NCI-H2227 (cell line): ENCODE results near the gene KCNJ9.
"Not testable (repeated sequence)": the region's sequence is repeated elsewhere in the genome, so short reads cannot be mapped to it uniquely, and the experiment has no call there.

Experiments used
- DNase-seq: peaks from one replicate; lab custom pipeline; 2025; ENCODE audit not compliant: unreplicated experiment; lab: John Stamatoyannopoulos, UW

The KCNJ9 gene

DNA sequence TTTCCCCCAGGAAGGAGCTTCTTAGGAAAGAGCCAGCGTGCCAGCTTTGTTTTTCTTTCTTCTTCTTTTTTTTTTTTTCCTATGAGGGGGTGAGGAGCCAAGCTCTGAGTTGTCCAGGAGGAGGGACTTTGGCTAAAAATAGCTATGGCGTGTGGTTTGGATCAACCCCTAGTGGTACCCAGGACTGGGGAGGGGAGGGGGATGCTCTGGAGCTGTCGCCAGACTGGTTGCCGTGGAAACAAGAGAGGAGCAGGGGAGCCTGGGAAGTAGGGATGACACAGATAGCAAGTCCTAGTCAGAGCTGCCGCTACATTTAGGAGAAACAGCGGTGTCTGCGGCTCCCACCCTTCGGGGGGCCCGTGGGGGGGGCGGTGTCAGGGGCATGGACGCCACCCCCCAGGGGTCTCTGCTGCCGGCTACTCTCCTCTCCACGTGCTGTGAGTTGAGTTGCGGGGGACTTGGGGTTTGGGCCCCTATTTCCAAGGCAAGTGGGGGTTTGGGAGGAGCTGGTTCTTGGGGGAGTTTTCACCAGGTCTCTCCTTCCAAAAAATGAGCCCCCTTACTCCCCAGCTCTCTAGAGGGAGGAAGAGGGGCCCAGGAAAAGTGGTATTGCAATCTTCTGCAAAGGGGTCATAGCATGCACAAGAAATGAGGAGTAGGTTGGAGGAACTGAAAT is at the start of gene KCNJ9:
Gene KCNJ9, plus strand, starts transcription at position 278 of the 676 bp plus-strand sequence. CDS start 2,493 bp downstream, outside the sequence.
- peak; percentile 90 for DNase-seq

DNA sequence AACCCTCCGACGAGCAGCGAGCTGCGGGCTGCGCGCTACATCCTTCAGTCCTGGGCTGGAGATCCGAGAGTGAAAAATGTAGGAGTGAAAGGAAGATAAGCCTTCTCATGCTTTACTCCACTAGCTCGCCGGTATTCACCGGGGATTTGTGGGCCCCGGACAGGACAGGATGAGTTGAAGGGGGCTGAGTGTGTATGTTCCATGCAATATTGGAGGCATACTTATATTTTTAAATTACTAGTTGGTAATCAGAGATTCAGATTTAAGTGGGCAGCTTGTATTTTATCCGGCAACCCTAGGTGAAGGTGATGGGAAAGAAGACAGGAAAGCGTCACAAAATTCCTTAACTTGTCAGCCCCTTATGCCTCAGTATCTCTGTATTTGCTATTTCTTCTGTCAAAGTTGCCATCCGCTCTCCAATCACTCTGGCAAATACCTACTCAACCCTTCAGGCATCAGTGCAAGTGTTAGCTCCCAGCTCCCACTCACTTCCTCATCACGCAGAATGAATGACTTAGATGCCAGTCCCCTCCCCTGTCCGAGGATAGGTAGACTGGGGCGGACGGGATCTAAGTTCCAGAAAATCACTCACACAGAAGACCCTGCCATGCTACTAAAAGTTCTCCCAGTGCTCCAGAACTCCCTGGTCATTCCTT is 49.0 kb upstream of the KCNJ9 start:
- DNase-seq: no peak

DNA sequence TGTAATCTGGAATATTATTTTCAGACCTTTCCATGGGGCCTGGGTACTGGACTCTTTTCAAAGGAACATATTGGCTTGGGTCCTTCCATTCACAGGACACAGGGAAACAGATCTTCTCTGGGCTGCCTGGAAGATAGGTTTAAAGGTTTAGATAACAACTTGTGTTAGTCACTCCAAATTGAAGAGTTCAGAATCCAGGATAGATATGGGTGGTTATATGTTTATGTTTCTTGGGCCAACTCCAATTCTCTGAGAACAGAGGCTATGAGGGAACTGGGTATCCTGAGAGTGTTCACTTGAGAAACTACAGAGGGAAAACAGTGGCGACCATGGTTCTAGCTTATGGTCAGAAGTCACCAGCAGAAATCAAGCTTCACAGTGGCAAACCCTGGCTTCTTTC is 40.9 kb upstream of the KCNJ9 start:
- no peak for DNase-seq

DNA sequence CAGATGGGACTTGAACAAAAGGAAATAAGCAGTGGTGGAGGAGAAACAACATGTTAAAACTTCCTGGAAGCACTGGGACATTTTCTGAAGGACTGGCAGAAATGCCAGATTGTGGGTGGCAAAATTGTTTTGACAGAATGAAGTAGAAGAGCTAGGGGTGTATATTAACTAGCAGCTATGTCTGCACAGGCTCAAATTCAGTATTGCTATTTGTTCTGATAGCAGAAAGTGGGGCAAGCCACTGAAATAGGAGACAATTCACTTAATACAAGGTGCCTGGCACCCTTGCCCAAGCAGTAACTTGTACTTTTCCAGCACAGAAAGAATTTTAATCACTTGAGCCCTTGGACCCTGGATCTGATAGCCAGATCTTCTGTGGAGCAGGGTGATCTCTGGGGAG is 37.8 kb upstream of the KCNJ9 start:
- no peak for DNase-seq

DNA sequence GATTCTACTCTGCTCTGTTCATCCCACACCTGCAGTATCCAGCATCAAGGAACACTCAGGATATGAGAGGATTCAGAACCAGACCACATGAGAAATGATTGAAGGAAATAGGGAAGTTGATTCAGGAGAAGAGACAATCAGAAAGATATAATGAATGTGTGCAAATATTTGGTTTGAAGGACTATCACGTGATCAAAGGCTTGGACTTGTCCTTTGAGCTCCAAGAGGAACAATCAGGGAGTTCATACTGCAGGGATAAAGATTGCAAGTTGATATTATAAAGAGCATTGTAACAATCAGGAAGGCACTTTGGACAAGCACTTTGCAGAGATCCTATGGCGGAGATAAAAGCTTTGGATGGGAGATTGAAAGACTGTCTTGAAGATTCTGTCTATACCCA is 35.7 kb upstream of the KCNJ9 start:
- DNase-seq: no peak

DNA sequence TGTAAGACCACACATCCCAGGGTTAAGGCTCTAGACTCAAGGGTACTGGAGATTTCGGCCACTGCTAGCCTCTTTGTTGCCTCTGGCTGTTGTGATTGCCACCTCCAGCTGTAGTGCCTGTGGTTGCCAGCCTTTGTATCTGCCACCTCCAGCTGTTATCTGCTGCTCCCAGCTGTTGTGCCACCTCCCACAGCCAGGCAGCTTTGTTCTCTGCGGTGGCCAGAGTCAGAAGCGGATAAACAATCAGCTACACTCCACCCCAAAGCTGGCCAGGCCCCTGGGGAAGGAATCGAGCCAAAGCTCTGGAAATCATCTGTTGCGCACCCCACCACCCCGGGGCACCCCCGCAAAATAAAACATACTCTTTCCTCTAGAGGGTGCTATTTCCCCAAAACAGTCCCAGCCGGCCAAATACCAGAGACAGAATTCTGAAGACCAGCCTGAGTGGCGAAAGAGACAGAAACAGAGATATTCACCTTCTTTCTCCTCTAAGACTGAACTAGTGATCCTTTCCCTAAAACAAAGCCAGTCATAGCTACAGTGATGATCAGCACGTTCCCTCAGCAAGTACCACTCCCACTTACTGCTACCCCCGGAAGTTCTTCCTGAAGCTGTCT is 34.7 kb upstream of the KCNJ9 start:
- peak; percentile 48 for DNase-seq

DNA sequence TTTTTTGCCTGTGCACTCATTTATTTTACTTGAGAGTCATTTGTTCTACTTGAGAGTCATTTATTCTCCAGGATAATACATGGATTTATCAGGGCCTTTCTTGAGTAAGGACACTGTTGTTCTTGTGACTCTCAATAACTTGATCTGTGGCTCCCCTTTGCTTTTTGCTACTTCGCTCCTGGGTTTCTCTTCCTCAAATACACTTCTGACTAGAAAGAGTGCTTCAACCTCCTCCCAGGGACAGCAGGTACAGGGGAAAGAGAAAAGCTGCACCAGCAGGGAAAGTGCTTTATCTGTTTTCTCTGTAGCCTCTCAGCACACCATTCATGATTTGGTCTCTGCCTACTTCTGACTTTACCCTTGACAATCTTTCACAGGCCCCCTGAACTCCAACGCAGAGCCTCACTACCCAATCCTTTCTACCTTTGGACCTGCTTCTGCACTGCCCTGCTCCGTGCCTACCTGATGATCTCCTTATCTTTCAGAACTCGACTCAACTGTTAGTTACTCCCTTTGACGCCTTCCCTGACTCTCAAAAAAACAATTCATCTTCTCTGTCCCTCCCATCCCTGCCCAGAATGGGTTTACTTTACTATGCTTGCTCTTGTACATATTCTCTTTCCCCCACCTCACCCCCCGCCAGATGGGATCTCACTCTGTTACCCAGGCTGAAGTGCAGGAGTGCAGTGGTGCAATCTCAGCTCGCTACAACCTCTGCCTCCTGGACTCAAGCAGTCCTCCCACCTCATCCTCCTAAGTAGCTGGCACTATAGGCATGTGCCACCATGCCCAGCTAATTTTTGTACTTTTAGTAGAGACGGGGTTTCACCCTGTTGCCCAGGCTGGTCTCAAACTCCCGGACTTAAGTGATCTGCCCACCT is 34.0 kb upstream of the KCNJ9 start:
- DNase-seq: no peak

DNA sequence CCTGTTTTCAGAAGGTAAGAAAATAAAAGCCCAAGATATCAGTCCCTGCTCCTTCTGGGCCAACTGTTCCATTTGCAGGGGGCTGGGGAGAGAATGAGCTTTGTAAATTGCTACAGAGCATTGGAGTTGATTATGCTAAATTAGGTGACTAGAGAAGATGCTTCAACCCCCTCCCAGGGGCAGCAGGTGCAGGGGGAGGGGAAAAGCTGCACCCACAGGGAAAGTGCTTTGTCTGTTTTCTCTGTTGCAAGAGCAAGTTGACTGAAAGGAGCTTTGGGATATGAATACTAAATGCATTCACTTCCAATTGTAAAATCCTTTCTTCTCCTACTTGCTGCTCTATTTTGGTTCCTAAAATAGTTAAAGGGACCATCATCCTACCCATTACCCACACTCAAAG is 33.0 kb upstream of the KCNJ9 start:
- peak; percentile 32 for DNase-seq

DNA sequence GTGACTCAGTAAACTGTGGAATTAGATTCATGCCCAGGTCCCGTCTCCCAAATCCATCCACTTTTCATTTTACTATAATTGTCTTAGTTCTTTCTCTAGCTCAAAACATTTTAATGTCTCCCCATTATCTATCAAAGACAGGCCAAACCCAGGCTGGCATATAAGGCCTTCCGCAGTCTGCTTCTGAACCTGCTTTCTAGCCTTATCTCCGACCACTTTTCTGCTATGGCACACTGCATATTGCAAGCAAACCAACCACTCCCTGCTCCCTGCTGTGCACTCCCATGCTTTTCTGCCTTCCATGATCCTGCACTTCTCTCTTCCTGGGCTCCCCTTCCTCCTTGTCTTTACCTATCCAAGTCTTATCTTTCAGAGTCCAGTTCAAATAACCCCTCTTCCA is 32.2 kb upstream of the KCNJ9 start:
- no peak for DNase-seq

DNA sequence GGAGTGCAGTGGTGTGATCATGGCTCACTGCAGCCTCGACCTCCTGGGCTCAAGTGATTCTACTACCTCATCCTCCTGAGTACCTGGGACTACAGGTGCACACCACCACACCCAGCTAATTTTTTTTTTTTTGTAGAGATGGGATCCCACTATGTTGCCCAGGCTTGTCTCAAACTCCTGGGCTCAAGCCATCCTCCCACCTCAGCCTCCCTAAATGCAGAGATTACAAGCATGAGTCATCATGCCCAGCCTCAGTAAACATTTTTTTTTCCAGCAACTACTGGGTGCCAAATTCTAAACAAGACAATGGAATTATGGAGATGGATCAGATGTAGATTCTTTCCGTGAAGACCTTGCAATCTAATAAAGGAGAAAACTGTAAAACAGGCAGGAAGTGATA is 31.2 kb upstream of the KCNJ9 start:
- not testable (repeated sequence) for DNase-seq

DNA sequence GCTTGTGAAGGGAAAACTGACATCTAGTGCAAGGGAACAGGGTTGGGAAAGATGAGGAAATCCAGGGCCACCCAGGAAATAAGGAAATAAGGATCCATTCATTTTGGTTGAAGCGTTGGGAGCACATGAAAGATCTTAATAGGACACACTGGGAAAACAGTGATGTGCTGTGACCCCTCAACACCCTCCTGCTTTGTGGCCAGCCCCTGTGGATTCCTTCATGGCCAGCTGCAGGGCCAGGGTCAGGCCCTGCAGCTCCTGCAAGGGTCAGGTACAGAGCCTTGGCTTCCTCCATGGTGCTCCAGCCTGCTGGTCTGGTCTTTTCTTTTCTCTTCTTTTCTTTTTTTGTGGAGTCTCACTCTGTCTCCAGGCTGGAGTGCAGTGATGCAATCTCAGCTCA is 30.7 kb upstream of the KCNJ9 start:
- DNase-seq: no peak

DNA sequence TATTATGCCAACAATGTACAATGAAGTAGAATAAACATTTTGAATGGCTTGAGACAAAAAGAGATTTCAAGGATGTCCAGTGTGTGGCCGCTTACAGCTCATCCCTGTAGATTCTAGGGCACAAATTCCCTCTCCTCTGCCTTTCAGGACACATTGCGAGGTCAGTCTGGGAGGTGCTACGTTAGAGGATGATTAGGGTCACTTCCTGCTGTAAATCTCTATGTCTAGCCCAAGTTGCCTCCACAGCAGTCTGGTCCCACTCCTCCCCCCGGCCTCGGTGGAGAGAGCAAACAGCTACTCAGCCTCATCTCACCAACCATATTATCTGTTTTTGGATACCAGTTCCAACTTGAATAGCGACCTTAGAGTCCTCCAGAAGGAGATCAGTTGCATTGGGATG is 28.4 kb upstream of the KCNJ9 start:
- no peak for DNase-seq

DNA sequence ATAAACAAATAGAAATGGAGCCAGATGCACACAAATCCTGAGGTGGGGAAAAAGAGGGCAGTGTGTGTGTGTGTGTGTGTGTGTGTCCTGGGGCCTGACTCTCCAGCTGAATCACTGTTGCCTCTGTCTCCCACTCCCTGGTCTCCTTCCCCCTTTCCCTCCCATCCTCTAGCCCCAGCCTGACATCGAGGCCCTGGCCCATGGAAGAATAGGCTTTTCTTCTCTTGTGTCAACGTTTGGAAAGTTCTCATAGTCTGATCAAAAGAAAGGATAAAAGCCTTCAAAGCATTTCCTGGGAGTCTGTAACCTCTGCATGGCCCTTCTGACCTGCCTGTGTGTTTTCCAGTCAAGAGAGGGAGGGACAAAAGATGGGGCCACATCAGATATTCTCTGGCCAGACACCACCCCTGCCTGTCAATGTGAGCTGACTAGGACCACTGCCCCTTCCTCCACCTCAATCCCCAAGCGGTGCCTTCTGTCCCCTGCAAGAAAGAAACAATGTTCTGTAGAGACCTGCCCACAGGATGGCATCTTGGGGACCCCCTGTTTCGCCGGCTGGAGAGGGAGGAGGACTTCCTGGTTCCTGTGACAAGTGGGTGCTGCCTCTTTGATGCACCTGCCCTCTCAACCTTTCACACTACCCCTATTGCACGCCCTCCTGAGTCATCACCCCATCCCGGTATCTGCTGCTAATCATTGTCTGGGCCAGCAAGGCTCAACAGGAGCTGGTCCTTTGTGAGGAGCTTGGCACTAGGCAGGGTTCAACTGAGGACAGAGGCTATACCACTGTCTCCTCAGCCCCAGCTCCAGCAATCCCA is 27.6 kb upstream of the KCNJ9 start:
- DNase-seq: no peak

DNA sequence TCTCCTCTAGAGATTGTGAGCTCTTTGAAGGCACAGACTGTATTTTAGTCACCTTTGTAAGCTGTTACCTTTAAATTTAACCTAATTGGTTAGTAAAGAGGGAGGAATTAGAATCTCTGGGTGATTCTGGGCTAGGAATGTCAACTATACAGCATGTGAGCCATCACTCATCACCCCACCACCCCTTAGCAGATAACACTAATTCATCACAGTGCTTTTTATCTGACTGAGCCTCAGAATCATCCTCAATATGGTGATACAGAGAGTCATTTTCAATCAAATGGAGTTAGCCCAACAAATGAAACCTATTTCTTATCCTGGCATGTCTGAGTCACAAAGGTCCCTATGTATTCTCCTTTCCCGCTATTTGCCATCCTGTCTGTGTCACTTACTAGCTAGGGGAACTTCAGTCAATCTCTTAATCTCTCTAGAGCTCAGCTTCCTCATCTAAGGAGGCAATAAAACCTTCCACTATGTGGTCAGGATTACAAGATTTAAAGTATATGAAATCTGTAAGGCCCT is 24.6 kb upstream of the KCNJ9 start:
- DNase-seq: no peak

DNA sequence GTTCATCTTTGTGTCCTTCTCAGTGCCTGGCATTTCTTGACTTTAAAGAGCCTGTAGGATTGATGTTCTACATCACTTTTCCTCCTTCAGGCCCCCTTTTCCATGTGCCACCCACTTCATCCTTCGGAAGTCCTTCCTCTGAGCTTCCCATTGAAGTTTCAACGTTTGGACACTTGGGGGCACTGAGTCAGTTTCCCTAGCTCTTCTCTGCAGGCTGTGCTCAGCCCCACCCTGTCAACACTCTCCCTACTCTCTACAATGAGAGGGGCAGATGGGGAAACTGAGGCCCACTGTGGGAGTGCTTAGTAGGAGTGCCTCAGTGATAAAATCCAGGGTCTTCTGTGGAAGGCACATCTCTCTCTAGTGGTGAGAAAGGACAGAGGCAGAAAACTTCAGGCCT is 23.3 kb upstream of the KCNJ9 start:
- DNase-seq: no peak

DNA sequence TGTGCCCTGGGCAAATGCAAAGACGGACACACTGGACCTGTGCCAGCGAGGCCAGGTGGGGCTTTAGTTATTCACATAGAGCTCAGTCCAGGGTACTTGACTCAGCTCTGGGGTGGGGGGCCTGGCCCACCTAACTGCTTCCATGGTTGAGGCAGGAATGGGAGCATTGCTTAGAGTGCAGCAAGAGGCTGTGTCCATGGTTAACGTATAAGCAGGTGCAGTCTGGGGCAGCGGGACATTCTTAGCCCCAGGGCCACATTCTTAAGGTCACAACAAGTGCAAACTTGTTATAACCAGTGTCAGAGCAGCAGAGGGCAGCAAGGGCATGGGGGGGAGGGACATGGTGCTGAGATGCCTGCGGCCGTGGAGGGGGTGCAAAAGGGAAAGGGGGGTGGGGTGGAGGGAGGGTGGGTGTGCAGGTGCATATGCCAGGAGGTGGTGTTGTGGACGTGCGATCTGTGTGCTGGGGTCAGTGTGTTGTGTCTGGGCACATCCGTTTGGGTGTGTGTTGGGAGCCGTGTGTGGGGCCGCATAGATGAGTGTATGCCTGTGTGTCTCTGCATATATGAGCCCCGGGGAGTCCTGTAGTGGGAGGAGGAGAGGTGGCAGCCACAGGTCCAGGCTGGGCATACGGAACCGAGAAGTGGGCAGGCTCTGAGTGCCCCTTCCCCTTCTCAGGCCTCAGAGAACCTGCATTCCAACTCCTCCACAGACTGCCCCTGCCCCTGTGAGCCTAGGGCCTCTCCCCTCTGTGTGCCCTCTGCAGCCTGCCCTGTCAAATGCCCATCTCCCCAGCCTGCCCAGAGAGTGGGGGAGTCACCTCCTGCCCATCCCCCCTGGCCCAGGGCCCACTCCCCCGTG is 19.7 kb upstream of the KCNJ9 start:
- DNase-seq: no peak

DNA sequence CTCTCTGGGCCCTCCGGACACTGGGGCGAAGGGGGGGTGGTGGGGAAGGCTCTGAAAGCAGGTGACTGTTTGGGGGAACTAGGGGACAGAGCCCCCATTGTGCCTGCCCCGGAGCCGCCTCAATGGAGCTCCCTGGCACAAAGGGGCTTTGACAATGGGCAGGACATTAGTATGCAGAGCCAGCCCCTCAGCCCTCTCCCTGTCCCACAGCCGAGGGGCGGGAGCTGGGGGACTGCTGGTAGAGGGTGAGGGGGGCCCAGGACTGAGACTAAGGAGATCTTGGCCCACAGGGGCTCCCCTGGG is 19.2 kb upstream of the KCNJ9 start:
- DNase-seq: no peak

DNA sequence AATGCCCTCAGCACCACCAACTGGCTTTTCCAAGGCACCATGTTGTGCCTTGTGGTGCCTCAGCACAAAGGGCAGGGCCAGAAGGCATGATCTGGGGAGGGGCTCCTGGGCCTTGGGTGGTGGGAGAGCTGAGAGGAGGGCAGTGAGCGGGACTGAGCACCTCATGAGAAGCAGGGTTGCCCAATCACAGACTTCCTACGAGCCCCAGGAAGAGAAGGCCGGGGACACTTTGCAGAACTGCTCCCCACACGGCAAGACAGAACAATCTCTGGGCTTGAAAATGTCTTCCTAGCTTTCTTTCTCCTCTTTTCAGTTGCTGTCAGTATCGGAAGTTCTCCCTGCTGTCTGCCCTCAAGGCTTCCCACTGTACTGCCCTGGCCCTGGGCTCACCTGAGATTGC is 18.2 kb upstream of the KCNJ9 start:
- no peak for DNase-seq

DNA sequence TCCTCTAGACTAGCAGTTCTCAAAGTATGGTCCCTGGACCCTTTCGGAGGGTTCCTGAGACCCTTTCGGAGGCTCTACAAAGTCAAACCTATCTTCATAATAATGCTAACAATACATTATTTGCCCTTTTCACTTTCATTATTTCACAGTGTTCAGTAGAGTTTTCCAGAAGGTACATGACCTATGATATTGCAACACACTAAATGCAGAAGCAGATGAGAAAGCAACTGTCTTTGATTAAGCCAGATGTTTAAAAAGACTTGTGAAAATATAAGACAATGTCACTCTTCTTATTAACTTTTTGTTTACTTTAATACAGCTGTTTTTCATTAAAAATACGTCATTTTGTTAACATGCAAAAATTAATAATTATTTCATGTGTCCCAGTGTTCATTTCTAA is 17.2 kb upstream of the KCNJ9 start:
- DNase-seq: no peak

DNA sequence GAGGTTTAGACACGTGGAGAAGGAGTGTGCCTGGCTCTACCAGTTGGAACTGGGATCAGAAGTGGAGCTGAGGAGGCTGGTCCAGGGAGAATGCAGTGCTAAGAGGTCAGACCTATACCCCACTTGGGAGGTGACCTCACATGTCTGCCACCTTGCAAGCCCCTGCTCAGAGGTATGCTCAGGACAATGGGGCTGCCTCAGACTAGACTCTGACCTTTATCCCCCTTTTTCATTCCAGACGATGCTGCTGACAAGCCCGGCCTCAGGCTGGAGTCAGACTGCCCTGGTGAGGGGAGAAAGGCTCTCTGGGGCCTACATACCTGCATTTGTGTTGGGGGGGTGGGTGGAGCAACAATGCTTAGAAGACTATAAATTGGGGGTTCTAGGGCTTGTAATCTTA is 16.6 kb upstream of the KCNJ9 start:
- DNase-seq: no peak
